Calu3 (cell line): ENCODE results near the gene POLR2H. TPM values are rescaled to one million over a fixed set of nuclear protein-coding genes. Genes with fewer than 3 reads are reported as not detected.

Source experiments
- BruUV-seq: library from RNA; stranded (reverse); fragments of 400-500 nt; replicated peaks from 2 replicates; lab custom pipeline; 2021; lab: Mats Ljungman, UMichigan
- CTCF ChIA-PET: fragments of 300-600 bp; sonication (Branson Sonifier 250); formaldehyde crosslinking; loops from one replicate; lab custom pipeline; 2022; ENCODE audit warnings: antibody characterized with exemption; lab: Charles Lee
- DNase-seq: peaks from one replicate; pipeline ENCODE4 v3.0.0; 2022
- H3K27ac Mint-ChIP-seq: one replicate; pipeline ENCODE4 v1.8.0; 2022; ENCODE audit warnings: mixed read lengths; ENCODE audit not compliant: unreplicated experiment
- H3K27me3 Mint-ChIP-seq: one replicate; pipeline ENCODE4 v1.8.0; 2022; ENCODE audit warnings: mixed read lengths; ENCODE audit not compliant: unreplicated experiment
- H3K36me3 Mint-ChIP-seq: one replicate; pipeline ENCODE4 v1.8.0; 2022; ENCODE audit warnings: mild to moderate bottlenecking, moderate library complexity, mixed read lengths; ENCODE audit not compliant: insufficient read depth, unreplicated experiment
- H3K4me1 Mint-ChIP-seq: one replicate; pipeline ENCODE4 v1.8.0; 2022; ENCODE audit warnings: mild to moderate bottlenecking, low read depth, mixed read lengths; ENCODE audit not compliant: unreplicated experiment
- H3K4me3 Mint-ChIP-seq: one replicate; pipeline ENCODE4 v1.8.0; 2022; ENCODE audit warnings: mild to moderate bottlenecking, low read depth, moderate library complexity, mixed read lengths; ENCODE audit not compliant: unreplicated experiment
- H3K9me3 Mint-ChIP-seq: one replicate; pipeline ENCODE4 v1.8.0; 2022; ENCODE audit warnings: low read depth, mixed read lengths; ENCODE audit not compliant: unreplicated experiment
- intact Hi-C: fragments of 100-400 bp; cut with micrococcal nuclease; formaldehyde crosslinking; loops from one replicate; pipeline ENCODE4 v1.10.0; 2022; ENCODE audit not compliant: unreplicated experiment
- total RNA-seq: library from RNA; stranded (reverse); gene quantifications from 2 replicates; pipeline ENCODE4 v1.2.3, GENCODE V29; 2022
- TF ChIP-seq, protein P1 (sequence below): fragments of 200-600 bp; IDR thresholded peaks from one replicate; pipeline ENCODE4 v1.8.0; 2022; ENCODE audit warnings: antibody characterized with exemption; ENCODE audit not compliant: unreplicated experiment

The POLR2H gene
- total RNA-seq, 1 experiment from 2014 or later, result 128 TPM

DNA sequence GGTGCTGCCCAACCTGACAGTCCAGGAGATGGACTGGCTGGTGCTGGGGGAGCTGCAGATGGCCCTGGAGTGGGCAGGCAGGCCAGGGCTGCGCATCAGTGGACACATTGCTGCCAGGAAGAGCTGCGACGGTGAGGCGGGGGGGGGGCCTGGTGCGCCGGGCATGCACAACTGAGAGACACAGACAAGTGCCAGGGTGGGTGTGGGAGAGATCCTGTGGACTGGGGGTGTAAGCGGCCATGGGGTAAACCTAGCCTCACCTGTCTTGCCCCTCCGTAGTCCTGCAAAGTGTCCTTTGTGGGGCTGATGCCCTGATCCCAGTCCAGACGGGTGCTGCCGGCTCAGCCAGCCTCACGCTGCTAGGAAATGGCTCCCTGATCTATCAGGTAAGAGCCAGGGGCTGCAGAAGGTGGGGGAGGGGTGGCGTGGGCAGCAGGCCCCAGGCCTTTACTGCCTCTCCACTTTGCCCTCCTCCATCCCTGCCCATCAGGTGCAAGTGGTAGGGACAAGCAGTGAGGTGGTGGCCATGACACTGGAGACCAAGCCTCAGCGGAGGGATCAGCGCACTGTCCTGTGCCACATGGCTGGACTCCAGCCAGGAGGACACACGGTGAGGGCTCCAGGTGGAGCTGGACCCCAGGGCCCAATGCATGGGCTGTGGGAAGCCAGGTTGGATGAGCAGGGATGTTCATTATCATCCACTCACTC lies 21.7 kb downstream of the POLR2H start:
- TF ChIP-seq, protein P1, sequence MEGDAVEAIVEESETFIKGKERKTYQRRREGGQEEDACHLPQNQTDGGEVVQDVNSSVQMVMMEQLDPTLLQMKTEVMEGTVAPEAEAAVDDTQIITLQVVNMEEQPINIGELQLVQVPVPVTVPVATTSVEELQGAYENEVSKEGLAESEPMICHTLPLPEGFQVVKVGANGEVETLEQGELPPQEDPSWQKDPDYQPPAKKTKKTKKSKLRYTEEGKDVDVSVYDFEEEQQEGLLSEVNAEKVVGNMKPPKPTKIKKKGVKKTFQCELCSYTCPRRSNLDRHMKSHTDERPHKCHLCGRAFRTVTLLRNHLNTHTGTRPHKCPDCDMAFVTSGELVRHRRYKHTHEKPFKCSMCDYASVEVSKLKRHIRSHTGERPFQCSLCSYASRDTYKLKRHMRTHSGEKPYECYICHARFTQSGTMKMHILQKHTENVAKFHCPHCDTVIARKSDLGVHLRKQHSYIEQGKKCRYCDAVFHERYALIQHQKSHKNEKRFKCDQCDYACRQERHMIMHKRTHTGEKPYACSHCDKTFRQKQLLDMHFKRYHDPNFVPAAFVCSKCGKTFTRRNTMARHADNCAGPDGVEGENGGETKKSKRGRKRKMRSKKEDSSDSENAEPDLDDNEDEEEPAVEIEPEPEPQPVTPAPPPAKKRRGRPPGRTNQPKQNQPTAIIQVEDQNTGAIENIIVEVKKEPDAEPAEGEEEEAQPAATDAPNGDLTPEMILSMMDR, result no peak
- Mint-ChIP-seq H3K27ac (no peak overlapping the region), H3K36me3 (no peaks in the 10 kb centered on the region), H3K9me3 (no peaks in the 10 kb centered on the region), H3K27me3 (peaks cover 94% of the 10 kb centered on the region), H3K4me1 (no peaks in the 10 kb centered on the region), H3K4me3 (no peak overlapping the region)
- BruUV-seq, result no TSS peak
- CTCF ChIA-PET, result interaction anchor here (1.1 to 1.4 kb wide), 2 partner anchors 12 to 29 kb away, joined by 3 to 6 read pairs; no protein-coding TSS in a partner anchor
- DNase-seq, result no peak
- intact Hi-C loops, result no loop called here

- DNase-seq, result no peak
- no TSS peak for BruUV-seq
- peaks cover 94% of the 10 kb centered on the region for H3K27me3 Mint-ChIP-seq
- H3K4me3 Mint-ChIP-seq, result no peak overlapping the region
- no peak overlapping the region for H3K27ac Mint-ChIP-seq
- no peaks in the 10 kb centered on the region for H3K9me3 Mint-ChIP-seq
- intact Hi-C loops, result no loop called here
- no peaks in the 10 kb centered on the region for H3K36me3 Mint-ChIP-seq
- CTCF ChIA-PET, result interaction anchor here (1.0 to 2.4 kb wide), 4 partner anchors 9 to 177 kb away, joined by 3 to 6 read pairs (median 5); partner anchors contain the start of gene EPHB3
- TF ChIP-seq, protein P1, result no peak
- no peaks in the 10 kb centered on the region for H3K4me1 Mint-ChIP-seq
These were observed 22.8 kb downstream of the POLR2H start for GRCh38 chr3:184384342-184384741.

- Mint-ChIP-seq H3K9me3 (no peaks in the 10 kb centered on the region), H3K27me3 (peaks cover 95% of the 10 kb centered on the region), H3K27ac (no peak overlapping the region), H3K4me3 (no peak overlapping the region), H3K4me1 (no peaks in the 10 kb centered on the region), H3K36me3 (no peaks in the 10 kb centered on the region)
- CTCF ChIA-PET, result interaction anchor here (1.0 to 2.4 kb wide), 4 partner anchors 9 to 177 kb away, joined by 3 to 6 read pairs (median 5); partner anchors contain the start of gene EPHB3
- no TSS peak for BruUV-seq
- DNase-seq, result no peak
- intact Hi-C loops, result no loop called here
- TF ChIP-seq, protein P1, result no peak
These were observed 23.4 kb downstream of the POLR2H start for GRCh38 chr3:184384856-184385422.

GRCh38 chr3:184386047-184386806 lies 24.7 kb downstream of the POLR2H start:
- intact Hi-C loops, result no loop called here
- H3K4me1 Mint-ChIP-seq, result no peaks in the 10 kb centered on the region
- no peak for DNase-seq
- H3K27me3 Mint-ChIP-seq, result peaks cover 100% of the 10 kb centered on the region
- TF ChIP-seq, protein P1, result no peak
- BruUV-seq, result no TSS peak
- no peak overlapping the region for H3K27ac Mint-ChIP-seq
- CTCF ChIA-PET, result interaction anchor here (0.6 to 2.4 kb wide), 5 partner anchors 11 to 144 kb away, joined by 3 to 6 read pairs (median 5); no protein-coding TSS in a partner anchor
- H3K4me3 Mint-ChIP-seq, result no peak overlapping the region
- no peaks in the 10 kb centered on the region for H3K36me3 Mint-ChIP-seq
- H3K9me3 Mint-ChIP-seq, result no peaks in the 10 kb centered on the region
